Stimulated activated CD4-positive, alpha-beta T cell treated with anti-CD3 and anti-CD28 coated beads, Interleukin-12 subunit alpha, Interleukin-12 subunit beta, amount 100 ng/mL, for 4 hours (primary cell): ENCODE data around the gene EYS.
"Not testable (repeated sequence)": the region's sequence is repeated elsewhere in the genome, so short reads cannot be mapped to it uniquely, and the experiment has no call there.

ENCODE experiments used
- DNase-seq: peaks from one replicate; pipeline ENCODE4 v3.0.0-alpha.2; 2020

EYS gene

DNA sequence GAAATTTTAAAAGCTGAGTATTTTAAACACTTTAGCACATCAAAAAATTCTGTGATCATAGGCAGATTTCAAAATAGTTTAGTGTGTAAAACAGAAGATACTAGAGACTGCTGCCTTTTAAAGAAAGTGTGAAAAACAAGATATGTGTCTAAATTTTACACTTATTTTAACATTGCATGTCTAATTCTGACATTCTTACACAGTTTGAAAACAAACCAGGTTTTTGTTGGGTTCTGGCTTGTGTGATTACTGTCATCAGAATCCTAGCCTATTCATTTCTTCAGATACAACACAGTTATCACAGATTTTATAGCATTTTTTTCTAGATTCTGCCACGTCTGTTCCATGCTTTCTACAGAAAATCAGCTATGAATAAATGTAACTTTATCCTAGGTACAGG lies 257.1 kb downstream of the EYS start:
- DNase-seq = no peak

DNA sequence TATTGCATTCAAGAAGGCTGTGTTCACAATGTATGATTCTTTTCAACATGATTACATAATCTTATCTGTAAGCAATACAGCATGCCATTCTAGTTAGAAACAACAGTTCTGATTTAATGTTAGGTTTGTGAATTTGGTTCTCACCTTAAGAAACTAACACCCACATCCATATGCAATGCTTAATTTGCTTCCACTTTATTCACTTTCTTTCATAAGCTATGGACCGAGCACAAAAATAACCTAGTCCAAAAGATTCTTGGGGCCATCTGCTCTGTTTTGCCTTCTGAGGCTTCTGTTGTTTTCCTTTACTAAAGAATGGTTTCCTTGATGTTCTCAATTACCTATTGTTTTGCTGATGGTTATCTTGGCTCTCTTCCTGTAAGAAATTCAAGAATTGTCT lies 258.2 kb downstream of the EYS start:
- DNase-seq = no peak

GRCh38 chr6:65436281-65436680 lies 270.7 kb downstream of the EYS start:
- DNase-seq = no peak

DNA sequence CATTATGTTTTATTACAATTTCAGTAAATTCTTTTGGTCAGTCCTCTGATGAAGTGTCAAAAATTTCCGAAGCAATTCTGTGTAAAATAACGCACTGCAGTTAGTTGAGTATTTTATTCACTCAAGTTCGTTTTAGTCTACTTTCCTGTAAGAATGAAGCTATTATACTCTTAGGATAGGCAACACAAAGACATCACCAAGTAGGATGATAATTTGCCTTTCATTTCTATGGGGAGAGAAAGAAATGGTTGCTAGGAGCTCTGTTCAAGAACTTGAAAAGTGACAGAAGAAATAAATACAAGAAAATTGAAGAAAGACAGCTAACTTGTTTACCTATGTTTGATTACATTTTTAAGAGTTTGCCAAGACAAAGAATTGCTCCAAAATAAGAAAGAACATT lies 290.4 kb downstream of the EYS start:
- DNase-seq = no peak

- DNase-seq = no peak
Observed at GRCh38 chr6:65410309-65410708, 296.7 kb downstream of the EYS start.

DNA sequence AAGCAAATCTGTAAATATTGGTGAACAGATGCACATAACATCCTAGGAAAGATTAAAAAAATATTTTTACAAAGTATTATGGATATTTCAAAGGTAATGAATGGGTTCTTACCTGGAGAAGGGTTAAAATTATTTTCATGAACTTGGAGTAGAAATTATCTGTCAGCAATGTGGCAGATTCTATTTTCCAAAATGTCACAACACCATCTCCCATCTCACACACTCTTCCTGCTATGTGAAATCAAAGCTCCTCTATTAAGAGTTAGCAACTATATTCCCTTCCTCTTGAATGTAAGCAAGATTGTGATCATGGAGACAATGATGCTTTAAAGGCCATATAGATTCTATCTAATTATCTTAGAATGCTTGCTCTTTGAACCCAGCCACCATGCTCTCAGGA lies 304.5 kb downstream of the EYS start:
- no peak for DNase-seq

DNA sequence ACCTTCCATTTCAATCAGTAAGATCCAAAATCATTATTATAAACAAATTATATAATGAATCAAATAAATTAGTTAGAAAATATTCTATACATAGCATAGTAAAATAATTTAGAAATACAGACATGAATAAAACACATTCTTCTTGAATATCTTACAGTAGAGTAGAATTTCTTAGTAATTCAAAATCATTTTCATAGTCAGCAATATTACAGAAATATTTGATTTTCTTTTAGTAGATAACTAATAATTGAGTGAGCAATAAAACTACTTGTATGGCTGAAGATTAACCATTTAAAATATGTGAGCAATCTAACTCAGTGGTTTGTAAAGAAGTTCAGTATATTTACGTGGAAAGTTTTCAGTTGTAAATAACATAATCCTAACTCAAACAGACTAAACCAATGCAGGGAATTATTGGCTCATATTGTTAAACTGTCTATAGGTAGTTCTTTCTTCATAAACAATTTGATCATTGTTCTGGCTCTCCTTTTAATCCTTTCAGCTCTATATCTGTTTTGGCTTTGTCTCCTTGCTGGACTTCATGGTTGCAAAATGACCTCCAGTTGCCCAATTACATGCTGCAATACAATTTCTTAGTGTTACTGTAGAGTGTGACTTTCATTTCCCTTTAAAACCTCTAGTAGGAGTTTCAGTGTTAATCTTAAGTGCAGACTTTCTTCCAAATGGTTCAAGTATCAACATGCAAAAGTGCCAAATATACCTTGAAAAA lies 307.5 kb downstream of the EYS start:
- no peak for DNase-seq

DNA sequence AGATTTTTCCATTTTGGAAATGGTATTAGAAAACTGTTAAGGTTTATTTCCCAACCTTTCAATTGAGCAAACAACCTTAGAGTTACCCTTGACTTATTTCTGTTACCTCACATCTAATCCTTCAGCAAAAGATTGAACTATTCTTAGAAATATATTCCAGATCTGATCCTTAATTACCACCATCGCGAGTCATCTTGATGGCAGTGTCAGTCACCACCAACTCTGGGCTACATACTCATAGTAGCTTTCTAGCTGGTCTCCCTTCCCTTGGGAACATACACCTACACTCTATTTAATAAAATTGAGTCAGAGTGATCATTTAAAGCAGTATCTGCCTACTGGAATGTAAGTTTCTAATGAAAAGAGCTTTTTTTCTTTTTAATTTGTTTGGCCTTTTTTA lies 308.2 kb downstream of the EYS start:
- DNase-seq = no peak

DNA sequence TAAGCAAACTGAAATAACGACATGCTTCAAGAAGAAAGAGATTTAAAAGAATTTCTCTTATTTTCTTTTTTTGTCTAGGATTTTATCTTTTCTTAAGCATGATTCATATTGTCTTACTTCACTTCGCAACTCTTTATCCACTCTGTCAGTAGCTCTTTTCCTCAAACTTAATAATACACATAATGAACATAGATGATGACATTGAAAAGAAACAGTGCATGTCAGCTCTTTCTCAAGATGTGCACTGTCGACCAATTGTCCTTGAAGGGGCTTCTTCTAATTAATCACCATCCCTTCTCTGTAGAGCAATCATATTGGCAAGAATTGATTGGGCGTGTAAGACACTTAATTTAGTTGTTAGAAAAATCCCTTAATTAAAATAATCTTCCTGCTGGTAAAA lies 356.5 kb downstream of the EYS start:
- DNase-seq = no peak

DNA sequence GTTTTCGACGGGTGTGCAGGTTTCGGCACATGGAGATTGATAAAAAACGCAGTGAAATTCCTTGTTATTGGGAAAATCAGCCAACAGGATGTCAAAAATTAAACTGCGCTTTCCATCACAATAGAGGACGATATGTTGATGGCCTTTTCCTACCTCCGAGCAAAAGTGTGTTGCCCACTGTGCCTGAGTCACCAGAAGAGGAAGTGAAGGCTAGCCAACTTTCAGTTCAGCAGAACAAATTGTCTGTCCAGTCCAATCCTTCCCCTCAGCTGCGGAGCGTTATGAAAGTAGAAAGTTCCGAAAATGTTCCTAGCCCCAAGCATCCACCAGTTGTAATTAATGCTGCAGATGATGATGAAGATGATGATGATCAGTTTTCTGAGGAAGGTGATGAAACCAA lies 404.4 kb downstream of the EYS start:
- not testable (repeated sequence) for DNase-seq

- no peak for DNase-seq
Observed at GRCh38 chr6:65299236-65299635, 407.8 kb downstream of the EYS start.

- DNase-seq = no peak
Observed at GRCh38 chr6:65295812-65296211, 411.2 kb downstream of the EYS start.

DNA sequence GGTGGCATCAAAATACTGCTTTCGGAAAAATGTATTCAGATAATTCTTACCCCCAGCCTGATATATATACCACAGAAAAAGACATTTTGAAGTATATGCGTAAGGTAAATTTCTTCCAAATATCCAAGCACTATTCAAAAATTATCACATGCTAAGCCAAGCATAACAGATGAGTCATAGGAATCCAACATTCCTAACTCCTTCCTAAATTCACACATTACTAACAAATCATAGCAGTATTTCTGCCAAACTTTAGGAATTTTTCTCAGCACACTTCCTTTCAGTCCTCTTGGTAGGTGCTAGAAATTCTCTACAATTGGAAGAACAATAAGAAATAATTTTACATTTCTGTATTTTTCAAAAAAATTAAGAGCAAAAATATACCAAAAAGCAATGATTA lies 417.5 kb downstream of the EYS start:
- no peak for DNase-seq

GRCh38 chr6:65285275-65285674 lies 421.8 kb downstream of the EYS start:
- no peak for DNase-seq

GRCh38 chr6:65280060-65280459 lies 427.0 kb downstream of the EYS start:
- no peak for DNase-seq

DNA sequence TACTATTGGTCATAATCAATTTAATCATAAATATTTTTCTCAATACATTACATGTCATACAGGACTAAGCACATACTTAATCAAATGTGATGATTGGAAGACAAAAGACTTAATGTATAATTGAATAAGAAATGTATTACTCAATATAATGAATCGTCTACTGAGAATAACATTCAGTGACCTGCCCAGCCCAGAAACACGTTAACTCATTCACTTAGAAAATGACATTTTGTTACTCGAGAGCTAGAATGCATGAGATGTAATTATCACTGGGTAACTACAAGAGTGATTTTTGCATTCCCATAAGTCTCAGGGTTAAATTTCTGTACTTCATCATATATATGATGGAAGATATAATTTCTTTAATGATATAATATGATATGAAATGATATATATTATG lies 444.8 kb downstream of the EYS start:
- no peak for DNase-seq

GRCh38 chr6:65259982-65260381 lies 447.0 kb downstream of the EYS start:
- no peak for DNase-seq

- no peak for DNase-seq
Observed at GRCh38 chr6:65259059-65259458, 448.0 kb downstream of the EYS start.

DNA sequence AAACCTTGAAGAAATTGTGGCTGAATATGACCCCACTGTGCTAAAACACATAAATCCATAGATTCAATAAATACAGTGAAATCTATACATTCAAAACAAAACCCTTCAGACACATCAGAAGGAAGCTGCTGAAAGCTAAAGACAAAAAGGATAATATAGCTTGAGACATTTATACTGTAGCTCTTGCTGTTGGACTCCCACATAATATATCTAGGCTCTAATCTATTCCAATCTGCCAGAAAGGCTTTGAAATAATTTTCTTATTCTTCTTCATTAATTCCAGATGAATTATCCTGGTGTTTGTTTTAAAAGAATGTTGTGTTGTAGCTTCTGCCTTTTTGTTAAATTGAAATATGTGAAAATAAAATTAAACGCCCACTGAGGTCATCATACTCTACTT lies 454.0 kb downstream of the EYS start:
- DNase-seq = no peak

DNA sequence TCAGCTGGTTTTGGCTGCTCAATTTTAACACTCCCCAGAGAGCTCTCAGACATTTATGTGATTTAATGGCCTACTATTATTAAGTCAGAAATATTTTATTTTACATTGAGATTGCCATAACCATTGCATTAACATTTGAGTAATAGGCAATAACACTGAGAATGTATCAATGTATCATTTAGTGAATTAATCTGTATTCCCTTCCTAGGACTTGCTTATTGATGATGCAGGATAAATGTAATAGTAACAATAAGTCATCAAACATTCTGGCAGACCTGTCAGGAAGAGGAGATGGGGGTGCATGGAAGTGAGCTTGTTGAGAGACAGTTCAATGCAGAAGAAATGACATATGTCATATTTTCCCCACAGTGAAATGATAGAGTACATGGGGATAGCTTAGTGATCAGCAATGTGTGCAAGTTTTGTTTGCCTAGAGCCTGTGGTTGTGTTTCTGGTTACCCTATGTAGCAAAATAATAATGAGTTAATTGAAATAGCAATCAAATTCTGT lies 458.9 kb downstream of the EYS start:
- no peak for DNase-seq

DNA sequence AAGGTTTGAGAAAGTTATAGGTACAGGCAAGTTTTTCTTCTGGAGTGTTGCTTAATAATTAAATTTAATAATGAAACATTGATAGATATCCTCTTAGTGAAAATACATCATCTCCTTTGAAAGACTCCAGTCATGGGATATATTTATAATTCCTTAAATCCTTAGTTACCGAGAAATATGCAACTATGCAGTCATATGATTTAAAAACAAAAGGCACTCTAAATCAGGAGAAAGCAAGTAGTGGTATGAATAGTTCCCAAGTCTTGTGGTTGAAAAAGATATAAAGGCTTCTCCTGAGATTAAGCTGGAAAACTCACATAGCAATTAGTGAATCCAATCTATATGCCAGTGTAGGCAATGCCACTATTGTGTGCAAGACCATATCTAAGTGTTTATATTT lies 475.4 kb downstream of the EYS start:
- no peak for DNase-seq

GRCh38 chr6:65229825-65230224 lies 477.2 kb downstream of the EYS start:
- no peak for DNase-seq

DNA sequence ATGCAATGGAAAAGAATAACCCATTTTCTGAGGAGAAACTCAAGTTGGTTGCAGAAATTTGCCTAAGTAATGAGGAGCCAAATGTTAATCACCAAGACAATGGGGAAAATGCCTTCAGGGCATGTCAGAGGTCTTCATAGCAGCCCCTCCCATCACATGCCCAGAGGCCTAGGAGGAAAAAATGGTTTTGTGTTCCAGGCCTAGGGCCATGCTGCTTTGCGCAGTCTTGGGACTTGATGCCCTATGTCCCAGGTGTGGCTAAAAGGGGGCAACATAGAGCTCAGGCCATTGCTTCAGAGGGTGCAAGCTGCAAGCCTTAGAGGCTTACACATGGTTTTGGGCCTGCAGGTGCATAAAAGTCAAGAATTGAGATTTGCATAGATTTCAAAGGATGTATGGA lies 485.9 kb downstream of the EYS start:
- DNase-seq = no peak

GRCh38 chr6:65202738-65203137 lies 504.3 kb downstream of the EYS start:
- no peak for DNase-seq

GRCh38 chr6:65199683-65200082 lies 507.3 kb downstream of the EYS start:
- no peak for DNase-seq
